Measurements from ENCODE around the gene HTR1B.

DNA sequence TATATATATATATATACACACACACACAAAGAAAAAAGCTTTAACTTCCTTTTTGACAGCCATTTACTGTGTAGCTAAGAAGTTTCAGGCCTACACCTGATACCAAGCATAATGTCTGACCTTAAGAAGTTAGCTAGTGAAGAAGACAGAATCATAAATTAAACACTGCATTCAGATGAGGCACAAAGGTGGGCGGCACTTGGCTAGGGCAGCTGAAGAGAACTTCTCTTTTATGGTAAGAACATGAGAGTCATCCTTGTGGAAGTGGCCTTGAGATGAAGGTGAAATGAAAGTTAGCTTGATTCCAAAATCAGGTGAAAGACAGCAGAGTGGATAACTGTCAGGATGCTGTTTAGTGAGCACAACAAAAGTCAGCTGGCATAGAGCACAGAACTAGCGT, 46.5 kb downstream of the HTR1B start:
- TF ChIP-seq TAF1 (IDR thresholded peaks at IDR 0.05; ENCODE audit: borderline replicate concordance, low read depth, low read length) (no peak), CHD2 (IDR thresholded peaks at IDR 0.05; ENCODE audit: borderline replicate concordance, low read depth, low read length) (no peak), POLR2AphosphoS5 (IDR thresholded peaks at IDR 0.05; ENCODE audit: low read length) (no peak), HDAC6 (IDR thresholded peaks at IDR 0.05; ENCODE audit: unreplicated experiment) (no peak), SREBF1 (IDR thresholded peaks at IDR 0.05; ENCODE audit: low read length) (no peak), POLR2A (IDR thresholded peaks at IDR 0.05; ENCODE audit: low read depth, low read length) (no peak)
